ENCODE measurements around the gene INPP5A.
A peak's percentile ranks its signal among the peaks of the same experiment; 100 is the strongest.
"Not testable (repeated sequence)": the region's sequence is repeated elsewhere in the genome, so short reads cannot be mapped to it uniquely, and the experiment has no call there.

INPP5A gene

DNA sequence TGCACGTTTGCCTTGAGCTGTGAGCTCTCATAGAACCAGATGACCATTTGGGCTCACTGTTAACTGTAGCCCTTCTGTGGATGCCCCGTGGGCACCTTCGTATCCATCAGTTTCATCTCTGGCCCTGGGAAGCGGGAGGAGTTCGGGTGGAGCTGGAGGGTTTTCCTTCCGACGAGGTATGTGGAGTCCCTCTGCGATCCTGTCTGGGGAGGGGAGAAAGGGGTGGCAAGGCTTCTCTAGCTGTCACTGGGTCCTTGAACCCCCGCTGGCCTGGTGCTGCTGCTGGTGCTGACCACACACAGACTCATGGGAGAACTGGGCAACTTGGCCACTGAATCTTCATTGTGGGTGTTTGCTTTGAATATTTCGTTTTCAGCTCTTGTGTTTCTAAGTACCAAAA, 32.7 kb downstream of the INPP5A start:
- no peak for DNase-seq
- no peak overlapping the region for H3K4me3 ChIP-seq (ENCODE audit: low read depth, low read length)
- H3K27ac ChIP-seq: no peak overlapping the region
- H3K27me3 ChIP-seq (replicated peaks): no peaks in the 10 kb centered on the region
- no peaks in the 10 kb centered on the region for H3K36me3 ChIP-seq (replicated peaks)
- TF ChIP-seq, protein P1, sequence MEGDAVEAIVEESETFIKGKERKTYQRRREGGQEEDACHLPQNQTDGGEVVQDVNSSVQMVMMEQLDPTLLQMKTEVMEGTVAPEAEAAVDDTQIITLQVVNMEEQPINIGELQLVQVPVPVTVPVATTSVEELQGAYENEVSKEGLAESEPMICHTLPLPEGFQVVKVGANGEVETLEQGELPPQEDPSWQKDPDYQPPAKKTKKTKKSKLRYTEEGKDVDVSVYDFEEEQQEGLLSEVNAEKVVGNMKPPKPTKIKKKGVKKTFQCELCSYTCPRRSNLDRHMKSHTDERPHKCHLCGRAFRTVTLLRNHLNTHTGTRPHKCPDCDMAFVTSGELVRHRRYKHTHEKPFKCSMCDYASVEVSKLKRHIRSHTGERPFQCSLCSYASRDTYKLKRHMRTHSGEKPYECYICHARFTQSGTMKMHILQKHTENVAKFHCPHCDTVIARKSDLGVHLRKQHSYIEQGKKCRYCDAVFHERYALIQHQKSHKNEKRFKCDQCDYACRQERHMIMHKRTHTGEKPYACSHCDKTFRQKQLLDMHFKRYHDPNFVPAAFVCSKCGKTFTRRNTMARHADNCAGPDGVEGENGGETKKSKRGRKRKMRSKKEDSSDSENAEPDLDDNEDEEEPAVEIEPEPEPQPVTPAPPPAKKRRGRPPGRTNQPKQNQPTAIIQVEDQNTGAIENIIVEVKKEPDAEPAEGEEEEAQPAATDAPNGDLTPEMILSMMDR (IDR thresholded peaks at IDR 0.05; ENCODE audit: low read depth, low read length, missing control alignments): no peak
- in situ Hi-C loops (cut with HindIII; ENCODE audit: low pct_ligation_motif_present, low sequenced_read_pairs): no loop called here

DNA sequence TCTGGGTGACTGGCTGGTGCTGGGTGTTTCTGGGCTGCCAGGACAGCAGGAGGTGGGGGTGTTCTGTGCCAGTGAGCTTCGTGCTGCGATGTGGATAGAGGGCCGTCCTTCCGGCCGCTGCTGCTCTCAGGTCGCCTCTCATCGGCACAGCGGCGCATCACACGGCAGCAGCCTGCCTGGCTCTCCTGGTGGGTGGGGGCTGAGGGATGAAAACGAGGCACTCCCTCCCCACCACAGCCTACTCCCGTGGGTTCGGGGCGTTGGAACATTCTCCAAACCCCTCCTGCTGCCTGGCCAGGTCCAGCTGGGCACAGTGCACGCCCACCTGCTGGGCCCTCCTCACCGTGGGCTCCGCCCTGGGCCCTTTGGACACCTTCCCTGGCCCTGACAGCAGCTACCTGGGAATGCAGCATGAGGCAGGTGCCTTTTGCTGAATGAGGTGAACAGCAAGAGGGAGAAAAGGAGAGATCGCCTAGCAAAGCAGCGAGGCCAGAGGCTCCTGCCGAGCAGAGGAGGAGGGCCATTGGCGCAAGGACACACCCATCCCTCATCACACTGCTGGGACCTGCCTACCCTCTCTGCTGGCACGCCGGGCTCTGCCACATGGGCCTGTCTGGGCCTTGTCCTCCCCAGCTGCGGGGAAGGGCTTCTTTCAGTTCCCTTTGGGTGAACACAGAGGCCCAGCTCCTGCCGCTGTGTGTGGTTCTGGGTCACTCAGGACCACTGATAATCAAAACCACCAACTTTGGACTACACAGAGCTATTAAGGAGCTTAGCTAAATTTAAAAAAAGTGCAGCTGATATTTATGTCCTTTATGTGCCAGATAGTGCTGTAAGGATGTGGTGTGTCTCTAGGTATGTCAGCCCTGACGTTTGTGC, 33.4 kb downstream of the INPP5A start:
- TF ChIP-seq, protein P1 (IDR thresholded peaks at IDR 0.05; ENCODE audit: low read depth, low read length, missing control alignments): no peak
- H3K27ac ChIP-seq: no peak overlapping the region
- H3K27me3 ChIP-seq (replicated peaks): no peaks in the 10 kb centered on the region
- no peak for DNase-seq
- H3K4me3 ChIP-seq (ENCODE audit: low read depth, low read length): no peak overlapping the region
- no peaks in the 10 kb centered on the region for H3K36me3 ChIP-seq (replicated peaks)
- in situ Hi-C loops (cut with HindIII; ENCODE audit: low pct_ligation_motif_present, low sequenced_read_pairs): no loop called here

DNA sequence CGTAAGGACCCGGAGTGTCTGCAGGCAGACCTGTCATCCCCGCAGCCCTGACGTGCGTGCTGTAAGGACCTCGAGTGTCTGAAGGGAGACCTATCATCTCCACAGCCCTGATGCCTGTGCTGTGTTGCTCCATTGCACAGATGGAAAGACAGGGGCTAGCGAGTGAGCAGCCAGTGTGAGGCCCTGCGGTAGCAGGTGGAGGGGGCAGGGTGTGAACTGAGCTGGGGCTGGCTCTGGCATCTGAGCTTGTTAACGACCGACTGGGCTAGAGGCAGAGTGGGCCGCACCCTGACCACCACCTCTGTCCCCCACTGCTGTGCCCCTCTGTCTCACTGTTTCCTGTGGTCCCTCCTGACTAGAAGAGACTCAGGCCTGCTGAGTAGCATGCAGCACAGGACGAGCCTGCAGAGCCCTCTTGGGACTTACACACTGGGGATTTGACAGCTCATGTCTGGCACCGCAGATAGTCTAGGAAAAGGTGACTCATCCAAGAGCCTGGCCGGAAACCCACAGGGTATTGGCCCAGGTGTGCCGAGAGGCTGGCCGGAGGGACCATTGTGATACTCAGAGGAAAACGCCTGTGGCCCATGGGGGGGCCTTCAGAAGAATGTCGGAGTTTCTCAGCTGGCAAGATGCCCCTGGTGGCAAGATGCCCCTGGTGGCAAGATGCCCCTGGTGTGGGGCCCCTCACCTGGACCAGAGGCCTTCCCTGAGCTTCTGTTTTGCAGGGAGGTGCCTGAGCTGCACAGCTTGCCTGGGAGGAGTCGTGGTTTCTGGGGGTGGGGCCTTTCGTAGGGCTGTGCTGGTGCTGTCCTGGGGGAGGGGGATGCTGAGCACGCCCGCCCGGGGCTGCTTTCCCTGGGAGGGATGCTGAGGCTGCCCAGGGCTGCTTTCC, 34.3 kb downstream of the INPP5A start:
- peak; percentile 84 for DNase-seq
- TF ChIP-seq, protein P1 (IDR thresholded peaks at IDR 0.05; ENCODE audit: low read depth, low read length, missing control alignments): peak; percentile 5

DNA sequence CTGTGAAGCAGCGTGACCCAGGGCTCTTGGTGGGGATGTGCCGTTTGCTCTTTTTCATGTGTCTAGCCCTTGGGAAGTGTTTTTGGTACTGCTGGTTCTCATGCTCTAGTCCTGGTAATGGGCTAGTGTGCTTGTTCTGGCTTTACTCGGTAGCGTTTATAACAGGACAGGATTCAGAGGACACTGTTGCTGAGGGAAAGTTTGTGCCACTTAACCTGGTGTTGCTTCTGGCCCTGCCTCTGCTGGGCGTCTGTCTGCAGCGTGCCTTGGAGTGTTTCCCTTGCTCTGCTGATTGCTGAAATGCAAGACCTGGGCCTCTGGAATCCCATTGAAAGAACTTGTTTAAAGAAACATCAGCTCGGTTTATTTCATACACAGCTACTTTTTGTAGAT, 35.0 kb downstream of the INPP5A start:
- H3K4me3 ChIP-seq (ENCODE audit: low read depth, low read length): no peak overlapping the region
- H3K27ac ChIP-seq: peak overlapping the region; percentile 42
- in situ Hi-C loops (cut with HindIII; ENCODE audit: low pct_ligation_motif_present, low sequenced_read_pairs): no loop called here
- no peaks in the 10 kb centered on the region for H3K36me3 ChIP-seq (replicated peaks)
- no peaks in the 10 kb centered on the region for H3K27me3 ChIP-seq (replicated peaks)
- TF ChIP-seq, protein P1 (IDR thresholded peaks at IDR 0.05; ENCODE audit: low read depth, low read length, missing control alignments): no peak
- peak; percentile 29 for DNase-seq

More for the DNA sequence above, 34.3 kb downstream of the INPP5A start:
- Histone ChIP-seq H3K27ac (peak overlapping the region; percentile 42), H3K27me3 (replicated peaks) (no peaks in the 10 kb centered on the region), H3K4me3 (ENCODE audit: low read depth, low read length) (no peak overlapping the region), H3K36me3 (replicated peaks) (no peaks in the 10 kb centered on the region)
- in situ Hi-C loops (cut with HindIII; ENCODE audit: low pct_ligation_motif_present, low sequenced_read_pairs): no loop called here

DNA sequence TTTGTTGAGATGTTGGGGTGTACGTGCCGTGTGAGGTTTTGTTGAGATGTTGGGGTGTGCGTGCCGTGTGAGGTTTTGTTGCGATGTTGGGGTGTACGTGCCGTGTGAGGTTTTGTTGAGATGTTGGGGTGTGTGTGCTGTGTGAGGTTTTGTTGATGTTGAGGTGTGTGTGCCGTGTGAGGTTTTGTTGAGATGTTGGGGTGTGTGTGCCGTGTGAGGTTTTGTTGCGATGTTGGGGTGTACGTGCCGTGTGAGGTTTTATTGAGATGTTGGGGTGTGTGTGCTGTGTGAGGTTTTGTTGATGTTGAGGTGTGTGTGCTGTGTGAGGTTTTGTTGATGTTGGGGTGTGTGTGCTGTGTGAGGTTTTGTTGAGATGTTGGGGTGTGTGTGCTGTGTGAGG, 35.4 kb downstream of the INPP5A start:
- H3K27me3 ChIP-seq (replicated peaks); in situ Hi-C loops (cut with HindIII; ENCODE audit: low pct_ligation_motif_present, low sequenced_read_pairs); H3K36me3 ChIP-seq (replicated peaks); DNase-seq; H3K4me3 ChIP-seq (ENCODE audit: low read depth, low read length); H3K27ac ChIP-seq: not testable (repeated sequence)

DNA sequence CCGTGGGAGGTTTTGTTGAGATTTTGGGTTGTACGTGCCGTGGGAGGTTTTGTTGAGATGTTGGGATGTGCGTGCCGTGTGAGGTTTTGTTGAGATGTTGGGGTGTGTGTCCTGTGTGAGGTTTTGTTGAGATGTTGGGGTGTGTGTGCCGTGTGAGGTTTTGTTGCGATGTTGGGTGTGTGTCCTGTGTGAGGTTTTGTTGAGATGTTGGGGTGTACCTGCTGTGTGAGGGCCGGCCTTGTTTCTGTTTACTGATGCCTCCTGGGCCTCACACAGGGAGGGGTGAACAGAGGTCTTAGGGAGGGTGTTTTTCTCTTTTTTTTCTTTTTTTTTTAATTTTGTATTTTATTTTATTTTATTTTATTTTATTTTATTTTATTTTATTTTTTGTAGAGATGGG, 36.7 kb downstream of the INPP5A start:
- in situ Hi-C loops (cut with HindIII; ENCODE audit: low pct_ligation_motif_present, low sequenced_read_pairs): no loop called here
- no peaks in the 10 kb centered on the region for H3K36me3 ChIP-seq (replicated peaks)

More for the DNA sequence above, 36.7 kb downstream of the INPP5A start:
- H3K4me3 ChIP-seq (ENCODE audit: low read depth, low read length): no peak overlapping the region
- H3K27ac ChIP-seq: peak overlapping the region; percentile 74
- TF ChIP-seq, protein P1 (IDR thresholded peaks at IDR 0.05; ENCODE audit: low read depth, low read length, missing control alignments): no peak
- no peak for DNase-seq
- H3K27me3 ChIP-seq (replicated peaks): no peaks in the 10 kb centered on the region
